Measurements from ENCODE around the gene ZNF575.
"Not testable (repeated sequence)": the region's sequence is repeated elsewhere in the genome, so short reads cannot be mapped to it uniquely, and the experiment has no call there.

The ZNF575 gene

GRCh38 chr19:43511324-43511723 lies 21.7 kb upstream of the ZNF575 start:
- DNase-seq (ENCODE audit: low read depth), result no peak

- DNase-seq (ENCODE audit: low read depth), result not testable (repeated sequence)
These were observed 20.6 kb upstream of the ZNF575 start for GRCh38 chr19:43512399-43512798.

DNA sequence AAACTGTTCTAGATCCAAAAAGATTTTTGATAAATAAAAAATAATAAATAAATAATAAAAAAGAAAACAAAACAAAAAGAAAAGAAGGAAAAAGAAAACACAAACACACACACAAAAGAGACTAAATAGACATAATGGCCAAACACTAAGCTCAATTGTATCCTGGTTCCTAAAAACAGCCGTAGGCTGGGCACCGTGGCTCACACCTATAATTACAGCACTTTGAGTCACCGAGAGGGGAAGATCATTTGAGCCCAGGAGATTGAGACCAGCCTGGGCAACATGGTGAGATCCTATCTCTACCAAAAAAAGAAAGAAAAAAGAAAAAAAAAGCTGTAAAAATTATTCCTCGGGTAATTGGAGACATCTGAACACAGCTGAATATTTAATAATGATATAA lies 14.9 kb upstream of the ZNF575 start:
- DNase-seq (ENCODE audit: low read depth), result no peak

DNA sequence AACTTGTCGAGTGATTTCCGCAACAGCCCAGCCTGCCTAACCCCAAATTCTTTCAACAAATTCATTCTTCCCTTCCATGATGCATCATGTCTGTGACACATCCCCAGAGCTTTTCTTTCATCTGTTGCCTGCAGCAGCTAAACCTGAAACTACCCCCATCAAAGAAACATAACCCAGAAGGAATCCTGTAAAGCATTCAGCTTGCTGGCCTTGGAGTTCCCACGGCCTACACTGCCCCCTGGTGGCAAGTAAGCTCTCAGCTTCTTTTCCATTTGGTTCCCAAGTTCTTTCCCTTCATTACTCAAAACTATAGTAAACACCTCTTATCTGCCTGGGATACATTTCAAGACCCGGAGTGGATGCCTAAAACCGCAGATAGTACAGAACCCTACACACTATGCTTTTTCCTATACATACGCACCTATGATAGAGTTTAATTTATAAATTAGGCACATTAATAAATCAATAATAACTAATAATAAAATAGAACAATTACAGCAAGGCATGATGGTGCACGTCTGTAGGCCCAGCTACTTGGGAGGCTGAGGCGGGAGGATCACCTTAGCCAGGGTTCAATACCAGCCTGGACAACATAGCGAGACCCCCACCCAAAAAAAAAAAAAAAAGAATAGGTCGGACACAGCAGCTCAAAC lies 13.4 kb upstream of the ZNF575 start:
- DNase-seq (ENCODE audit: low read depth), result peak; percentile 78

DNA sequence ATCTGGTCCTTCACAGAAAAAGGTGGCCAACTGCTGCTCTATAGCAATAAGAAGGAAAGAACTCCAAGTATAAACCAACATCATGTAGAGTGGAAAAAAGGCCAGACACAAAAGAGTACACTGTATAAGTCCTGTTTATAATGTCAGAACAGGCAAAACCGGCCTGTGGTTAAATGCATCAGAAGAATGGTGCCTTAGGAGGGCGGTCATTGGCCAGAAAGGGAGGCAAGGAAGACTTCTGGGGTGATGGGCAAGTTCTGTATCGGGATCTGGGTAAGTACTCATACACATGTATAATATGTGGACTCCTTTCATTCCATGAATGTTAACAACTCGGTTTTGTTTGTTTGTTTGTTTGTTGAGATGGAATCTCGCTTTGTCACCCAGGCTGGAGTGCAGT lies 10.1 kb upstream of the ZNF575 start:
- no peak for DNase-seq (ENCODE audit: low read depth)

DNA sequence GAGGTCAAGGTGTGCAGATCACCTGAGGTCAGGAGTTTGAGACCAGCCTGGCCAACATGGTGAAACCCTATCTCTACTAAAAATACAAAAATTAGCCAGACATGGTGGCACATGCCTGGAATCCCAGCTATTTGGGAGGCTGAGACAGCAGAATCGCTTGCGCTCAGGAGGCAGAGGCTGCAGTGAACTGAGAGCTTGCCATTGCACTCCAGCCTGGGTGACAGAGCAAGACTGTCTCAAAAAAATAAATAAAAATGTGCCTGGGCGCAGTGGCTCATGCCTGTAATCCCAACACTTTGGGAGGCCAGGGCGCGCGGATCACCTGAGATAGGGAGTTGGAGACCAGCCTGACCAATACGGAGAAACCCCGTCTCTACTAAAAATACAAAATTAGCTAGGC lies 9.3 kb upstream of the ZNF575 start:
- DNase-seq (ENCODE audit: low read depth), result not testable (repeated sequence)

DNA sequence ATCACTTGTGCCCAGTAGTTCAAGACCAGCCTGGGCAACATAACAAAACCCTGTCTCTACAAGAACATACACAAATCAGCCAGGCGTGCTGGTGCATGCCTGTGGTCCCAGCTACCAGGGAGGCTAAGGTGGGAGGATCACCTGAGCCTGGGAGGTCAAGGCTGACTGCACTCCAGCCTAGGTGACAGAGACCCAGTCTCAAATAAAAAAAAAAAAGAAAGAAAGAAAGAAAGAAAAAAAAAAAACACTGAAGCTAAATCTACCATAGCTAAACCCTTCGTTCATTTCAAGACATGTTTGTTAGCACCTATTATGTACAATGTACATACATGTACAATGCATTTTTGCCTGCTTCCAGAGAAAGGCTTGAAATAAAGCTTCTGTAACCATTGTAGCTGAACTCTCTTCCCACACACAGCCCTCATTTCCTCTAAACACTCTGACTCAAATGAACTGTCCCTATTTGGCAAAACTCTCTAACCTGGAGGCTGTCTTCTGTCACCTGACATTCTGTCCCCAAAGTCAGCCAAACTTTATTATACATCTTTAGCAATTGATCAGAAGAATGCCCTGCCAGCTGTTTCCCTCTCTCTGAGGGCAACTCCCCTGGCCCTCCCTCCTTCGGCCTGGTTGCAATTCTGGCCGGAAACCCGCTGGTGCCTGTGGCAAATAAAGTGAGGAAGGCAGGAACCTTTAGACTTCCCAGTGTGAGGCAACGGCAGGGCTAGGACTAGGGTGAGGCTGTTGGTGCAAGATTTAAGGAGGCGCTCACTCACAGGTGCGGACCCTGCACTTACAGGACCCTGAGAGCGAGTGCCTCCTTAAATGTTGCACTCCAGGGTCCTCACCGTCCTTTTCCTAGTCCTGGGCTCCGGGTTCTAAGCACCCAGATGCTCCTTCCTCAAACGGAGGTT lies 7.8 kb upstream of the ZNF575 start:
- no peak for DNase-seq (ENCODE audit: low read depth)

DNA sequence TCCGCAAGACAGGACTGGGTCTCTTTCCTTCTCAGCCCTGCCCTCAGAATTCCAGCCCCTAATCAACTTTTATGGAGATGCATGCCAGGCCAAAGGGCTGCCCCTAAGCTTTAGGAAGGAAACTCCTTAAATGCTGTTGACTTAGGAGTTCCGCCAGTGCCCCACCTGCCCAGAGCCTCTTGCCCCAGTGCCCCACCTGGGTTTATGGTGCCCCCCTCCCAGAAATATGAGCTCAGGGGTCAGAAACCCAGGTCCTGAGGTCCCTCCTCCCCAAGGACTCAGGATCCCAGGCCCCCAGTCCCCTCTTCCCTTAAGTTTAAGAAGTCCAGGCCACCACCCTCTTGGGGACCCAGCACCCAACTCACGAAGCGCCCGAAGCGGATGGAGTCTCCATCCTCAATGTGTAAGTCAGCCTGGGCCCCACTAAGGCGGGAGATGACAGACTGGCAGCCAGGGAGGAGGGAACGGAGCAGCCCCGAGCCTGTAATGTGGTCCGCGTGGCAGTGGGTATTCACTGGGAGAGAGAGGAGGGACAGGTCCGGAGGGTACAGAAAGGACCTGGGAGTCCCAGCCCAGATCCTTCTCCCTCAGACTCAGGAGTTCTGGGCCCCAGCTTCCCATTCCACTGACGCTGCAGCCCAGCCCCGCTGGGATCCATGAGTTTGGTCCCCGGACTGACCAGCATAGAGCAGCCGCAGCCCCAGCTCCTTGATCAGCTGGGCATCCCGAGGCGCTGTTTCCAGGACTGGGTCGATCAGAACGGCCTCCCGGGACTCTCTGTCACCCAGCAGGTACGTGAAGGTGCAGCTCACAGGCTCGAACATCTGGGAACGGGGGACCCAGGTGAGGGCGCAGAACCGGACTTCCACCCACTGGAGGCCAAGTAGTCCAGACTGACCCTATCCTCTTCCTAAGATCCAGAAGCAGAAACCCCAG lies 6.9 kb upstream of the ZNF575 start:
- no peak for DNase-seq (ENCODE audit: low read depth)

GRCh38 chr19:43526884-43527859 lies 5.8 kb upstream of the ZNF575 start, which contains the start of gene ETHE1:
TSS of gene ETHE1 (minus strand) at chr19:43527201. CDS start at chr19:43527177, 24 bp downstream.
- DNase-seq (ENCODE audit: low read depth), result no peak

DNA sequence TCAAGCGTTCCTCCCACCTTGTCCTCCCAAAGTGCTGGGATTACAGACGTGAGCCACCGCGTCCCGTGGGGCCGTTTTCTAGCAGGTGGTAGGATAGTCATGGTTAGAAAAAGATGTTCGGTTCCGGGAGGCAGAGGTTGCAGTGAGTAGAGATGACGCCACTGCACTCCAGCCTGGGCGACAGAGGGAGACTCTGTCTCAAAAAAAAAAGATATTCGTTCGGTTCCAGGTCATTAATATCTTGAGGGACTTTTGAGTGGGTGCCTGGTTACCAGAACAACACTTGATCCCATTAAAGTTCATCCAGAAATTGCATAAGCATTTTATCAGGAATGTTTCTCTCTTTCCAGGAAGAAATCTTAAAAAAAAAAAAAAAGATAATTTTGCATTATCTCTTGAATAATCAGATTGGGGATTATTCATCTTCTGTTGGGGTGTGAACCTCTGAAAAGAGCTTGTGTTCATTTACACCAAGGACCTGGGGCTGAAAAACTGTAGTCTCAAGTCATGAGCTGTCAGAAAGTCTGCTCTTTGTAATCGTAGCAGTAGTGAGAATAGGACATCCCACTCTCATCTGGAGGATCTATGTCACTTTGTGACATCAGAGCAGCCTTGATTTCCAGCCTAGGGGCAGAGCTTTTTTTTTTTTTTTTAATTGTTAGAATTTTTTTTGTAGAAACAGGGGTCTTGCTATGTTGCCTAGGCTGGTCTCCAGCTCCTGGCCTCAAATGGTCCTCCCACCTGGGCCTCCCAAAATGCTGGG lies 4.9 kb upstream of the ZNF575 start:
- no peak for DNase-seq (ENCODE audit: low read depth)

DNA sequence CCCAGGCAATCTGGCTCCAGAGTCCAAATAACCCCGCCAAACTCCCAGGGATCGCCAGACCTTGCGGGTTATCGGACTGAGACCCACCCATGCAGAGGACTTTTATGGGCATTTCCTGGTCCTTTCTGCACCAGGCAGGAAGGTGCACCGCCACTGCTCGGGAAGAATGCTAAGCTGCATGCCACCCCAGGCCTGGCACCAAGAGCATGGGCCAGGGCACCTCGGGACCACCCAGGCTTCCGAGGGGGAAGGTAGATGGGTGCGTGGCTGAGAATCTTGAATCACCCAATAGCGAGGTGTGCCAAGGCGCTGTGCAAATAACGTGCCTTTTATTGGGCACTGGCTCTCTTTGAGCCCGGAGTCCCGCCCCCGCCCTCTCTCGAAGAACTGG lies 422 bp upstream of the ZNF575 start:
- DNase-seq (ENCODE audit: low read depth), result no peak

- DNase-seq (ENCODE audit: low read depth), result peak; percentile 90
These were observed 737 bp downstream of the ZNF575 start for GRCh38 chr19:43533546-43534304.

- DNase-seq (ENCODE audit: low read depth), result no peak
These were observed 1.4 kb downstream of the ZNF575 start for GRCh38 chr19:43534305-43534815.

GRCh38 chr19:43534816-43535761 lies 2.1 kb downstream of the ZNF575 start:
- no peak for DNase-seq (ENCODE audit: low read depth)

DNA sequence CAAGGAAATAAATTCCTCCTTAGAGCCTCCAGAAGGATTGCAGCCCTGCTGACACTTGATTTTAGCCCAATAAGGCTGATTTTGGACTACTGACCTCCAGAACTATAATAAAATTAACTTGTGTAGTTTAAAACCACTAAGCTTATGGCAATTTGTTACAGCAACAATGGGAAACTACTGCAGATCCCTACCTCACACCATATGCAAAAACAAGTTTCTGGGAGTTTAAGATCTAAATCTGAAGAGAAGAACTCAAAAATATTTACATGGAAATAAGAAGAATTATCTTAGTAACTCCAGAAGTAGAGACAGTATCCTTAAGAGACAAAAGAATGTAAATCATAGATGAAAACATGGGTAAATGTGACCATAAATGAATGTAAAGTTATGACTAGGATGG lies 5.9 kb downstream of the ZNF575 start:
- no peak for DNase-seq (ENCODE audit: low read depth)

DNA sequence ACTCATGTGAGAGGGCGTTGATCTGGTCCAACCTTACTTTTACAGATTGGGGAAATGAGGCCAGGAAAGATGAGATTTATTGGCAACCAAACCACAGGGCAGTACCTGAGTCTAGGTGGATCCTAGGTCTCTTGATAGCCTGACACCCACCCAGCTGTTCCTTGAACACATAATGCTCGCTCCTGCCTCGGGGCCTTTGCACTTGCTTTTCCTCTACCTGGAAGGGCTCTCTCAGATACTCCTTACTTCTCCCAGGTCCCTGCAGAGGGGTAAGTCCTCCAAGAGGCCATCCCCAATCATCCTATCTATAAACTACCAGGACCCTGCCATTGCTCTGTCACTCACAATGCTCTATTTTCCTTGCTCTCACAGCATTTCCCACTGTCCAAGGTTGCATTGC lies 7.4 kb downstream of the ZNF575 start:
- no peak for DNase-seq (ENCODE audit: low read depth)

GRCh38 chr19:43541920-43542650 lies 9.1 kb downstream of the ZNF575 start:
- DNase-seq (ENCODE audit: low read depth), result no peak
